B cell (primary cell): ENCODE results near the gene CCDC190. TPM values are rescaled to one million over a fixed set of nuclear protein-coding genes. Genes with fewer than 3 reads are reported as not detected.

Source experiments
- ATAC-seq: fragments of 200-7000 bp; cut with Tn5 transposase; one replicate; pipeline ENCODE4 v1.10.0; 2021; ENCODE audit warnings: low read depth, mild to moderate bottlenecking, moderate number of reproducible peaks, moderate library complexity
- CTCF ChIA-PET: fragments of 350-600 bp; sonication (Branson Sonifier 250); formaldehyde crosslinking; loops from one replicate; lab custom pipeline; 2021; ENCODE audit warnings: antibody characterized with exemption, inconsistent platforms; lab: Charles Lee
- POLR2A ChIA-PET: fragments of 350-600 bp; sonication (Branson Sonifier 250); formaldehyde crosslinking; loops from one replicate; lab custom pipeline; 2021; ENCODE audit warnings: antibody characterized with exemption; lab: Charles Lee
- DNase-seq: peaks from one replicate; pipeline ENCODE4 v3.0.0; 2013
- H2AFZ ChIP-seq: 2 replicates; pipeline ENCODE4 v1.6.1; 2012; ENCODE audit warnings: mild to moderate bottlenecking, low read depth, low read length; ENCODE audit not compliant: insufficient read depth, poor library complexity, severe bottlenecking
- H3K27ac ChIP-seq, 2 donors: 1 replicate in 1 of 2; 2 replicates in 1 of 2; pipeline ENCODE4 v1.5.1; 2012 to 2013; ENCODE audit warnings: low read length in 2 of 2, mild to moderate bottlenecking in 2 of 2, moderate library complexity in 1 of 2
- H3K27me3 ChIP-seq, 4 experiments: fragments of 200-600 bp in 1 of 4; sonication (generic) in 1 of 4; replicated peaks in 1 of 4; 1 replicate in 2 of 4; 2 replicates in 2 of 4; pipeline versions ENCODE4 v1.6.1 to v1.7.0; 2013 to 2016; ENCODE audit warnings: low read length in 3 of 4, mild to moderate bottlenecking in 2 of 4, mixed read lengths in 1 of 4, moderate library complexity in 1 of 4; ENCODE audit not compliant: insufficient read depth in 4 of 4, control insufficient read depth in 3 of 4; ENCODE audit errors: control extremely low read depth in 1 of 4
- H3K36me3 ChIP-seq, 2 experiments: replicated peaks in 1 of 2; 1 replicate in 1 of 2; 2 replicates in 1 of 2; pipeline versions ENCODE4 v1.6.1 to v1.7.1; 2013; ENCODE audit warnings: low read length in 1 of 2; ENCODE audit not compliant: insufficient read depth in 2 of 2, control insufficient read depth in 1 of 2; ENCODE audit errors: control extremely low read depth in 1 of 2, extremely low read depth in 1 of 2
- H3K4me1 ChIP-seq, 2 donors: fragments of 200-600 bp in 1 of 2; sonication (generic) in 1 of 2; 1 replicate in 1 of 2; 2 replicates in 1 of 2; pipeline versions ENCODE4 v1.5.1 to v1.6.1; 2013 to 2017; ENCODE audit warnings: low read length in 2 of 2; ENCODE audit not compliant: control insufficient read depth in 2 of 2, insufficient read depth in 2 of 2
- H3K4me2 ChIP-seq: replicated peaks from 2 replicates; pipeline ENCODE3; 2012; ENCODE audit warnings: mild to moderate bottlenecking, low read depth, low read length; ENCODE audit not compliant: poor library complexity, severe bottlenecking
- H3K4me3 ChIP-seq, 5 experiments: fragments of 200-600 bp in 1 of 5; sonication (generic) in 1 of 5; 1 replicate in 3 of 5; 2 replicates in 2 of 5; pipeline versions ENCODE4 v1.5.1 to v1.7.0; 2011 to 2016; ENCODE audit warnings: low read length in 4 of 5, mild to moderate bottlenecking in 4 of 5, low read depth in 2 of 5, control low read depth in 1 of 5, moderate library complexity in 1 of 5; ENCODE audit not compliant: insufficient read depth in 1 of 5; ENCODE audit errors: control extremely low read depth in 1 of 5, extremely low read depth in 1 of 5
- H3K79me2 ChIP-seq: fragments of 200-600 bp; sonication (generic); one replicate; pipeline ENCODE4 v1.6.0; 2016; ENCODE audit warnings: low read length; ENCODE audit not compliant: control insufficient read depth, insufficient read depth
- H3K9ac ChIP-seq: fragments of 200-600 bp; sonication (generic); 2 replicates; pipeline ENCODE4 v1.6.1; 2017; ENCODE audit warnings: mild to moderate bottlenecking, low read length, moderate library complexity
- H3K9me3 ChIP-seq, 3 donors: one replicate each; pipeline versions ENCODE4 v1.6.1 to v1.7.1; 2013; ENCODE audit warnings: low read length in 2 of 3; ENCODE audit not compliant: control insufficient read depth in 2 of 3, insufficient read depth in 1 of 3; ENCODE audit errors: control extremely low read depth in 1 of 3
- H4K20me1 ChIP-seq: 2 replicates; pipeline ENCODE4 v1.6.0; 2012; ENCODE audit warnings: mild to moderate bottlenecking, low read length; ENCODE audit not compliant: insufficient read depth, control insufficient read depth, poor library complexity, severe bottlenecking
- H3K27ac Mint-ChIP-seq: one replicate; pipeline ENCODE4 v1.8.0; 2021; ENCODE audit warnings: mixed read lengths
- H3K27me3 Mint-ChIP-seq: one replicate; pipeline ENCODE4 v1.8.0; 2021; ENCODE audit warnings: mixed read lengths
- H3K4me1 Mint-ChIP-seq: one replicate; pipeline ENCODE4 v1.8.0; 2021; ENCODE audit warnings: mixed read lengths
- H3K4me3 Mint-ChIP-seq: one replicate; pipeline ENCODE4 v1.8.0; 2021; ENCODE audit warnings: mixed read lengths
- H3K9me3 Mint-ChIP-seq: one replicate; pipeline ENCODE4 v1.8.0; 2022; ENCODE audit warnings: mixed read lengths; ENCODE audit not compliant: insufficient read depth
- EZH2 ChIP-seq: IDR thresholded peaks from 2 replicates; pipeline ENCODE4 v1.6.1; 2012; ENCODE audit warnings: borderline replicate concordance, low read depth, mild to moderate bottlenecking, moderate library complexity, low read length; ENCODE audit not compliant: insufficient read depth, poor library complexity, severe bottlenecking
- WGBS: methylation state at CpG from one replicate; pipeline ENCODE4 v1.1.5; 2013; ENCODE audit warnings: missing lambda C conversion rate; ENCODE audit not compliant: insufficient coverage; 5-methylcytosine and 5-hydroxymethylcytosine counted together
- intact Hi-C: fragments of 100-400 bp; cut with micrococcal nuclease; formaldehyde crosslinking; loops from one replicate; pipeline ENCODE4 v1.10.0; 2022
- polyA plus RNA-seq: library from polyadenylated mRNA; depleted of rRNA; stranded (reverse); fragments of >200 nt; gene quantifications from 2 replicates; pipeline ENCODE4 v1.2.3, GENCODE V29; 2012
- total RNA-seq, 2 donors: library from RNA; stranded (reverse); fragments of 120-200 nt in 1 of 2; gene quantifications; 1 replicate in 1 of 2; 2 replicates in 1 of 2; pipeline versions ENCODE4 v1.2.3 to v1.2.4, GENCODE V29; 2013 to 2022
- TF ChIP-seq, protein P1 (sequence below): fragments of 200-600 bp; IDR thresholded peaks from one replicate; pipeline ENCODE4 v1.8.0; 2022; ENCODE audit warnings: antibody characterized with exemption, mild to moderate bottlenecking

CCDC190 gene
- total and polyA plus RNA-seq, 2 donors (not counting 1 experiment from before 2014, with no cell fraction given), result not detected

DNA sequence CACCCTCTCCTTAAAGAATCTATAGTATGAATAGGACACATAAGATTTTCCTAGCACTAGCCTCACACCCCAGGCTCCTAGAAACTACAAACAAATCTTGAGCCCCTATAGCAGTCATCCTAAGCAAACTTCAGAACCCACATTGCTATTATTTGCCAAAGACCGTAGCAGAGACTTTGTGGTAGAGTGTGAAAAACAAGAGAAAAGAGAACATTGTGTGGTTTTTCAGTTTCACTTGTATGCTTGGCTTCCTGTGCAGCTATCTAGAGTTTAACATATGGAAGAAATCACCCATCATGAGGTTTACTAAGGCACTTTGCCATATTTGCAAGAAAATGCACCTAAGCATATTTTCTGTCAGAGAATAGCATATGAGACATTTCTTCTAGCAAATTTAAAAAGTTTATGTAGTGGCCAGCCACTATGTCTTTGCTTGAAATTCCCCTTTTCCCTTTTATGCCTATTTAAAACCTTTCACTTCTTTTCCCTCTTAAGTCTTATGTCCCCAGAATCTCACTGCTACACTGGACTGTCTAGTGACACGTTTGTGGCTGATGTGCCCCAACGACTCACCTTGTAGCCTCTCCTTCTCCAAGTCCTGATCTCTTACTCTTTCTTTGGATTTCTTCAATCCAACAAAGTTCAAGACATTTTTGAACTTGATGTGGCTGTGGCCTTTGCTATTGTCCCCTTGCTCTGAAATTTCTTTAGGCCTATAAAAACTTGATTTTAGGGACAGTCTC lies 25.6 kb downstream of the CCDC190 start:
- no peaks in the 10 kb centered on the region for H3K4me1 ChIP-seq
- no peak overlapping the region for H3K27ac ChIP-seq
- H3K27ac Mint-ChIP-seq, result no peak overlapping the region
- H3K4me2 ChIP-seq, result no peak overlapping the region
- no peak for ATAC-seq
- no peak for DNase-seq
- peaks cover 1 to 11% (median 5%) of the 10 kb centered on the region in 3 donors for H3K9me3 ChIP-seq
- H3K9ac ChIP-seq, result no peak overlapping the region
- H4K20me1 ChIP-seq, result no peaks in the 10 kb centered on the region
- no peak overlapping the region for H3K4me3 Mint-ChIP-seq
- TF ChIP-seq, protein P1, sequence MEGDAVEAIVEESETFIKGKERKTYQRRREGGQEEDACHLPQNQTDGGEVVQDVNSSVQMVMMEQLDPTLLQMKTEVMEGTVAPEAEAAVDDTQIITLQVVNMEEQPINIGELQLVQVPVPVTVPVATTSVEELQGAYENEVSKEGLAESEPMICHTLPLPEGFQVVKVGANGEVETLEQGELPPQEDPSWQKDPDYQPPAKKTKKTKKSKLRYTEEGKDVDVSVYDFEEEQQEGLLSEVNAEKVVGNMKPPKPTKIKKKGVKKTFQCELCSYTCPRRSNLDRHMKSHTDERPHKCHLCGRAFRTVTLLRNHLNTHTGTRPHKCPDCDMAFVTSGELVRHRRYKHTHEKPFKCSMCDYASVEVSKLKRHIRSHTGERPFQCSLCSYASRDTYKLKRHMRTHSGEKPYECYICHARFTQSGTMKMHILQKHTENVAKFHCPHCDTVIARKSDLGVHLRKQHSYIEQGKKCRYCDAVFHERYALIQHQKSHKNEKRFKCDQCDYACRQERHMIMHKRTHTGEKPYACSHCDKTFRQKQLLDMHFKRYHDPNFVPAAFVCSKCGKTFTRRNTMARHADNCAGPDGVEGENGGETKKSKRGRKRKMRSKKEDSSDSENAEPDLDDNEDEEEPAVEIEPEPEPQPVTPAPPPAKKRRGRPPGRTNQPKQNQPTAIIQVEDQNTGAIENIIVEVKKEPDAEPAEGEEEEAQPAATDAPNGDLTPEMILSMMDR, result no peak
- TF ChIP-seq EZH2, result no peak
- no peak overlapping the region for H3K4me3 ChIP-seq
- H3K79me2 ChIP-seq, result no peaks in the 10 kb centered on the region
- peaks cover 12% of the 10 kb centered on the region for H3K9me3 Mint-ChIP-seq
- H3K36me3 ChIP-seq, result no peaks in the 10 kb centered on the region
- H2AFZ ChIP-seq, result no peak overlapping the region
- ChIA-PET CTCF (interaction anchor here (0.7 kb wide), 1 partner anchor 238 kb away, joined by 3 read pairs; no protein-coding TSS in a partner anchor), POLR2A (no interaction called here)
- intact Hi-C loops, result no loop called here
- WGBS, result 60% methylated on average over 2 of the region's 3 CpGs
- no peaks in the 10 kb centered on the region for H3K4me1 Mint-ChIP-seq
- H3K27me3 Mint-ChIP-seq, result peaks cover 11% of the 10 kb centered on the region
- peaks cover 0 to 3% (median 0%) of the 10 kb centered on the region in 4 experiments for H3K27me3 ChIP-seq

DNA sequence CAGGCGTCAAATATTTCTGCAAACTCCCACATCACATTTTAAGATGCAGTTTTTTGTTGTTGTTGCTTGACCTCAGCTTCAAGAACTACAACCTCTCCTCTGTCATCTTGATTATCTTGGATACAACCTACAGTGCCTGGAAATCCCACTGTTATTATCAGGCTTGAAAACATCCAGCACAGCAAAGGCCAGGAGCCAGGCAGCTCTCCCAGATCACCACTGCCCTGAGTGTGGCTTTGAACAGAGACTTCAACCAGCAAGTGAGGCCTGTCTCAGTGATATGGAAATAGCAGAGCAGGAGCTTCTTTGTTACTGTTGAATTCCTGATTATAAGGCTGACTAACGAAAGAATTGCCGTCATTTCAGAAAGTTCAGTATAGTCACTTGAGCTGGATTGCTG lies 28.5 kb downstream of the CCDC190 start:
- ChIA-PET CTCF (no interaction called here), POLR2A (no interaction called here)
- no peak overlapping the region for H3K4me3 Mint-ChIP-seq
- TF ChIP-seq, protein P1, result no peak
- no peak for TF ChIP-seq EZH2
- Histone ChIP-seq H3K4me2 (no peak overlapping the region), H3K36me3 (no peaks in the 10 kb centered on the region), H3K4me1 (no peaks in the 10 kb centered on the region), H3K27me3 (peaks cover 0 to 7% (median 0%) of the 10 kb centered on the region in 4 experiments), H3K27ac (no peak overlapping the region), H3K9me3 (no peaks in the 10 kb centered on the region), H4K20me1 (no peaks in the 10 kb centered on the region), H3K79me2 (no peaks in the 10 kb centered on the region), H3K9ac (no peak overlapping the region), H2AFZ (no peak overlapping the region), H3K4me3 (no peak overlapping the region)
- no peak overlapping the region for H3K27ac Mint-ChIP-seq
- 100% methylated on average over 2 of the region's 3 CpGs for WGBS
- ATAC-seq, result no peak
- H3K9me3 Mint-ChIP-seq, result peaks cover 2% of the 10 kb centered on the region
- DNase-seq, result no peak
- H3K4me1 Mint-ChIP-seq, result no peaks in the 10 kb centered on the region
- intact Hi-C loops, result no loop called here
- peaks cover 11% of the 10 kb centered on the region for H3K27me3 Mint-ChIP-seq
